Measurements from ENCODE around the gene SEL1L3. TPM values are rescaled to one million over a fixed set of nuclear protein-coding genes. Genes with fewer than 3 reads are reported as not detected.

SEL1L3 gene
- total RNA-seq, 1 experiment from 2014 or later, result 15.7 TPM

DNA sequence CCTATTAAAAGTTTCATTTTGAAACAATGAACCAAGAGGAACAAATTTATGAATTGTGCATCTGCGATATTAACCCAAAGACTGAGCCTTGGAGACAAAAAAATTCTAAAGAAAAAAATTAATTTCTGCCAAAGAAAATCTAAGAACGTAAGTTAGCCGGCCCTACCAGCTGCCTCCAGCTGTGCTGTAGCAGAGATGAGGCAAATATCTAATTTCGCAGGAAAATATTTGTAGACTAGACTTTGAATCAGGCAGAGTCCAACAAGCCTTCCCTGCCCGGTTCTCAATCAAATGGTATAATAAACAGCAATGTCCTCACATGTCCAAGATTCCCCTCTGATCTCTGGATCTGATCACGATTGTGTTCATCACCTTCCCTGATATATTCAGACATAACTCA is 30.0 kb upstream of the SEL1L3 start:
- ChIA-PET POLR2A (no interaction called here), CTCF (no interaction called here)
- Histone ChIP-seq H3K9me3 (no peaks in the 10 kb centered on the region), H3K27me3 (replicated peaks; ENCODE audit: control insufficient read depth, insufficient read depth, low read length) (no peaks in the 10 kb centered on the region), H3K4me3 (ENCODE audit: low read depth, low read length) (no peak overlapping the region), H3K36me3 (ENCODE audit: control insufficient read depth, insufficient read depth, low read length) (no peaks in the 10 kb centered on the region), H3K4me1 (no peaks in the 10 kb centered on the region)
- Mint-ChIP-seq H3K4me1 (ENCODE audit: low read depth, unreplicated experiment) (no peaks in the 10 kb centered on the region), H3K27ac (ENCODE audit: unreplicated experiment) (no peak overlapping the region), H3K9me3 (ENCODE audit: unreplicated experiment) (no peaks in the 10 kb centered on the region), H3K36me3 (ENCODE audit: insufficient read depth, unreplicated experiment) (no peaks in the 10 kb centered on the region), H3K4me3 (ENCODE audit: unreplicated experiment) (no peak overlapping the region), H3K27me3 (ENCODE audit: insufficient read depth, unreplicated experiment) (peaks cover 3% of the 10 kb centered on the region)
- intact Hi-C loops (cut with micrococcal nuclease; ENCODE audit: unreplicated experiment), result no loop called here
- TF ChIP-seq, protein P1, sequence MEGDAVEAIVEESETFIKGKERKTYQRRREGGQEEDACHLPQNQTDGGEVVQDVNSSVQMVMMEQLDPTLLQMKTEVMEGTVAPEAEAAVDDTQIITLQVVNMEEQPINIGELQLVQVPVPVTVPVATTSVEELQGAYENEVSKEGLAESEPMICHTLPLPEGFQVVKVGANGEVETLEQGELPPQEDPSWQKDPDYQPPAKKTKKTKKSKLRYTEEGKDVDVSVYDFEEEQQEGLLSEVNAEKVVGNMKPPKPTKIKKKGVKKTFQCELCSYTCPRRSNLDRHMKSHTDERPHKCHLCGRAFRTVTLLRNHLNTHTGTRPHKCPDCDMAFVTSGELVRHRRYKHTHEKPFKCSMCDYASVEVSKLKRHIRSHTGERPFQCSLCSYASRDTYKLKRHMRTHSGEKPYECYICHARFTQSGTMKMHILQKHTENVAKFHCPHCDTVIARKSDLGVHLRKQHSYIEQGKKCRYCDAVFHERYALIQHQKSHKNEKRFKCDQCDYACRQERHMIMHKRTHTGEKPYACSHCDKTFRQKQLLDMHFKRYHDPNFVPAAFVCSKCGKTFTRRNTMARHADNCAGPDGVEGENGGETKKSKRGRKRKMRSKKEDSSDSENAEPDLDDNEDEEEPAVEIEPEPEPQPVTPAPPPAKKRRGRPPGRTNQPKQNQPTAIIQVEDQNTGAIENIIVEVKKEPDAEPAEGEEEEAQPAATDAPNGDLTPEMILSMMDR (IDR thresholded peaks at IDR 0.05; ENCODE audit: insufficient read depth in 1 of 2, low read depth in 1 of 2, low read length in 1 of 2, severe bottlenecking in 1 of 2, unreplicated experiment in 1 of 2), result no peak
- DNase-seq, result no peak
- no TSS peak for BruUV-seq (replicated peaks)

DNA sequence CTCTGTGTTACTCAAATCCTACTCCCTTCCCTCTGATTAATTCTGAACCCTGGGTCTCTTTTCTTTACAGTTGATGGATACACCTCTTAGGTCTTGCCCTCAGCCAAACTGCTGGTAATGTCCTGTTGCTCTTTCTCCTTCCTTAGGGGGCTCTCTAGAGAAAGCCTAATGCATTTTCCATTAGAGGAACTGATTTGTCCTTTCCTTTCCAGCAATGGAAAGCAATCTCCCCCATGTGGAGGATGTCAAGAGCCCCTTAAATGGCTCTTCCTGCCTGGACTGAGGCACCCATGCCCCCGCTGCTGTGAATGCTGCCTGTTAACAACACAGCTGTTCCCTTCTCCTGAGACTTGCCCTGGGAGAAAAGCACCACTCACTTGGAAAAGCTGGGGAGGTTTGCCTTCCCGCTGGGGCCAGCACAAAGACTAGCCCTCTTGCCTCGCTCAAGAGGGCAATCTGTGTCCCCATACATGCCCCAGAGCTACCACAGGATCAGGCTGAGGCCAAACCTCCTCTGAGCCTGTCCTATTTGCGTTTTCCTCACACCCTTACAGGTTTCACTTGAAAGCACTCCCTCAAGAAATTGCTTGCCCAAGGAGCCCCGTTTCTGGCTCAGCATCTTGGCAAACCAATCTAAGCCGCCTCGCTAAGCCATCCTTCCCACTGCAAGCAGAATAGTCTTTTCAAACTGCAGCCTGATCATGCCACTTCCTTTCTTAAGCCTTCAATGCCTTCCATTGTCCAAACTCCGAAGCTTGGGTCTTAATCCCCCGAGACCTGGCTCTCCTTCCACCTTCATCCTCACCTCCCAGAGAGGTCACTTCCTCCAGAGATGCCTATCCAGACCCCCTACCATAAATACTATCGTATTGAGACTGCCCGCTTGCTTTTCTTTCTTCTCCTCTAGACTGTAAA is 28.0 kb upstream of the SEL1L3 start:
- H3K27me3 ChIP-seq (replicated peaks; ENCODE audit: control insufficient read depth, insufficient read depth, low read length), result no peaks in the 10 kb centered on the region
- no peak overlapping the region for H3K4me3 ChIP-seq (ENCODE audit: low read depth, low read length)
- Mint-ChIP-seq H3K4me3 (ENCODE audit: unreplicated experiment) (no peak overlapping the region), H3K27ac (ENCODE audit: unreplicated experiment) (no peak overlapping the region), H3K27me3 (ENCODE audit: insufficient read depth, unreplicated experiment) (peaks cover 3% of the 10 kb centered on the region), H3K36me3 (ENCODE audit: insufficient read depth, unreplicated experiment) (no peaks in the 10 kb centered on the region), H3K9me3 (ENCODE audit: unreplicated experiment) (no peaks in the 10 kb centered on the region), H3K4me1 (ENCODE audit: low read depth, unreplicated experiment) (no peaks in the 10 kb centered on the region)
- TF ChIP-seq, protein P1 (IDR thresholded peaks at IDR 0.05; ENCODE audit: insufficient read depth in 1 of 2, low read depth in 1 of 2, low read length in 1 of 2, severe bottlenecking in 1 of 2, unreplicated experiment in 1 of 2), result no peak
- no TSS peak for BruUV-seq (replicated peaks)
- no peaks in the 10 kb centered on the region for H3K36me3 ChIP-seq (ENCODE audit: control insufficient read depth, insufficient read depth, low read length)
- H3K9me3 ChIP-seq, result no peaks in the 10 kb centered on the region
- ChIA-PET CTCF (no interaction called here), POLR2A (no interaction called here)
- no peak for DNase-seq
- intact Hi-C loops (cut with micrococcal nuclease; ENCODE audit: unreplicated experiment), result no loop called here
- H3K4me1 ChIP-seq, result no peaks in the 10 kb centered on the region

DNA sequence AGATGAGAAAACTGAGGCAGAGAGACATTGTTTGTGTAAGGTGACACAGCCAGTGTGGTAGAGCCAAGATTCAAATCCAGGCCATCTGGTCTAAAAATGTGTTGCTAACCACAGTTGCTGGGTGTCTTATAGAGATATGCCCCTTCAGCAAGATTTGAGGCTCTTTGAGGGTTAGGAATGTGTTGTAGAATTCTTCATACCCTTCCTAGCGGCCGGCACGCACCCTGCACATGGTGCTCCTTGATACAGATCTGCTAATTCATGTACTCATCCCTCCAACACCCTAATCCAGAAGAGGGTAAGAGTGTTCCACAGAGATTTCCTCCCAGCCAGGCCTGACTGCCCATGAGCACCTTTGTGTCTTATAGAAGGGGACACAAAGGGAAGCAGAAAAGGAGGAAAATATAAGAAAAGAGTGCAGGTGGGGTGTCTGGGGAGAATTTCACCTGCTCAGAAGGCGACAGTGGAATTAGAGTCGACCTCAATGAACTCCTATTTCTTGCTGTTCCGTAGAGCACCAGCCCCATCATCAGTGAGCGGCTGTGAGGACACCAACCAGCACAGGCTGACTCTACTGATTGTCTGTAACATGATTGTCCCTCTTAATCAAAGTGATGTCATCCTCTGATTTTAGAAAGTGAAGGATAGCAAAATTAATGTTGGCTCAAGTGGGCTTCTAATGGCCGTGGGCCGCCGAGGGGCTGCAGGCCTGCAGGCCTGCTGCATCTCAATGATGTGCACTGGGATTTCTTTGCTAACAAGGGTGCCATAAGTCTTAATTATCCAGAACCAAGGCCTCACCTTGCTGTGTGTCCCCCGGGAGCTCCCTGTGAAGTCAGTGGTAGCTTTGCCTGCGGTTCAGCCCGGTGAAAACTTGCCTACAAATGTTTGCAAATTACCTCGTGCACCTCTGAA is 27.1 kb upstream of the SEL1L3 start:
- Histone ChIP-seq H3K4me1 (no peaks in the 10 kb centered on the region), H3K9me3 (no peaks in the 10 kb centered on the region), H3K36me3 (ENCODE audit: control insufficient read depth, insufficient read depth, low read length) (no peaks in the 10 kb centered on the region), H3K4me3 (ENCODE audit: low read depth, low read length) (no peak overlapping the region), H3K27me3 (replicated peaks; ENCODE audit: control insufficient read depth, insufficient read depth, low read length) (no peaks in the 10 kb centered on the region)
- POLR2A ChIA-PET, result no interaction called here
- DNase-seq, result no peak
- intact Hi-C loops (cut with micrococcal nuclease; ENCODE audit: unreplicated experiment), result no loop called here
- H3K36me3 Mint-ChIP-seq (ENCODE audit: insufficient read depth, unreplicated experiment), result no peaks in the 10 kb centered on the region
- H3K9me3 Mint-ChIP-seq (ENCODE audit: unreplicated experiment), result no peaks in the 10 kb centered on the region
- CTCF ChIA-PET, result no interaction called here
- no peaks in the 10 kb centered on the region for H3K4me1 Mint-ChIP-seq (ENCODE audit: low read depth, unreplicated experiment)
- H3K27ac Mint-ChIP-seq (ENCODE audit: unreplicated experiment), result no peak overlapping the region
- H3K4me3 Mint-ChIP-seq (ENCODE audit: unreplicated experiment), result no peak overlapping the region
- TF ChIP-seq, protein P1 (IDR thresholded peaks at IDR 0.05; ENCODE audit: insufficient read depth in 1 of 2, low read depth in 1 of 2, low read length in 1 of 2, severe bottlenecking in 1 of 2, unreplicated experiment in 1 of 2), result no peak
- BruUV-seq (replicated peaks), result no TSS peak
- peaks cover 3% of the 10 kb centered on the region for H3K27me3 Mint-ChIP-seq (ENCODE audit: insufficient read depth, unreplicated experiment)
